ENCODE measurements around the gene DDX50. TPM values are rescaled to one million over a fixed set of nuclear protein-coding genes. Genes with fewer than 3 reads are reported as not detected.

Gene DDX50
- total RNA-seq, 1 donor from 2014 or later, result 40.7 TPM

GRCh38 chr10:68981074-68981473, 80.0 kb downstream of the DDX50 start:
- intact Hi-C loops (cut with DNase I), result no loop called here
- H3K27ac ChIP-seq, result no peak overlapping the region
- H3K27me3 ChIP-seq, result no peaks in the 10 kb centered on the region
- TF ChIP-seq CTCF (IDR thresholded peaks at IDR 0.05), result no peak
- H3K9me3 ChIP-seq, result no peaks in the 10 kb centered on the region
- H3K4me3 ChIP-seq, result no peak overlapping the region
- peaks cover 48 to 72% of the 10 kb centered on the region in 2 donors for H3K36me3 ChIP-seq
- no peaks in the 10 kb centered on the region for H3K4me1 ChIP-seq
- no peak for DNase-seq (ENCODE audit: low spot score in 2 of 2)

GRCh38 chr10:68982389-68982788, 81.3 kb downstream of the DDX50 start:
- H3K4me1 ChIP-seq, result no peaks in the 10 kb centered on the region
- no peak for DNase-seq (ENCODE audit: low spot score in 2 of 2)
- intact Hi-C loops (cut with DNase I), result no loop called here
- TF ChIP-seq CTCF (IDR thresholded peaks at IDR 0.05), result no peak
- no peak overlapping the region for H3K4me3 ChIP-seq
- peaks cover 42 to 59% of the 10 kb centered on the region in 2 donors for H3K36me3 ChIP-seq
- H3K9me3 ChIP-seq, result no peaks in the 10 kb centered on the region
- no peak overlapping the region for H3K27ac ChIP-seq
- no peaks in the 10 kb centered on the region for H3K27me3 ChIP-seq

GRCh38 chr10:68987611-68988010, 86.5 kb downstream of the DDX50 start:
- peak overlapping the region in 1 of 2 donors; percentile 85 for H3K4me3 ChIP-seq
- peaks cover 4 to 29% of the 10 kb centered on the region in 2 donors for H3K36me3 ChIP-seq
- H3K4me1 ChIP-seq, result peaks cover 3 to 24% of the 10 kb centered on the region in 2 donors
- H3K9me3 ChIP-seq, result no peaks in the 10 kb centered on the region
- H3K27ac ChIP-seq, result no peak overlapping the region
- DNase-seq (ENCODE audit: low spot score in 2 of 2), result no peak
- no peak for TF ChIP-seq CTCF (IDR thresholded peaks at IDR 0.05)
- H3K27me3 ChIP-seq, result no peaks in the 10 kb centered on the region
- intact Hi-C loops (cut with DNase I), result loop anchor here (1.0 to 5.0 kb wide), 5 partner anchors 31 to 190 kb away; partner anchors contain the start of genes DDX21 and DDX50

GRCh38 chr10:68988530-68989316, 87.6 kb downstream of the DDX50 start, which contains the start of gene KIFBP:
Gene KIFBP, plus strand, starts transcription at chr10:68988803. Its CDS starts 30 bp downstream, at chr10:68988833.
- peak; percentile 28 to 61 (median 56) for TF ChIP-seq CTCF (IDR thresholded peaks at IDR 0.05)
- peaks cover 2 to 19% of the 10 kb centered on the region in 2 donors for H3K36me3 ChIP-seq
- peak within 1 kb of the TSS; percentile 85 to 88 for H3K27ac ChIP-seq
- peaks cover 5 to 36% of the 10 kb centered on the region in 2 donors for H3K4me1 ChIP-seq
- H3K9me3 ChIP-seq, result no peaks in the 10 kb centered on the region
- peak; percentile 89 to 98 for DNase-seq (ENCODE audit: low spot score in 2 of 2)
- intact Hi-C loops (cut with DNase I), result loop anchor here (1.0 to 5.0 kb wide), 6 partner anchors 32 to 189 kb away; partner anchors contain the start of genes DDX21 and DDX50
- no peaks in the 10 kb centered on the region for H3K27me3 ChIP-seq
- H3K4me3 ChIP-seq, result peak within 1 kb of the TSS; percentile 71 to 85

GRCh38 chr10:68989317-68989990, 88.3 kb downstream of the DDX50 start:
- Histone ChIP-seq H3K9me3 (no peaks in the 10 kb centered on the region), H3K4me1 (peaks cover 5 to 39% of the 10 kb centered on the region in 2 donors), H3K27ac (peak overlapping the region; percentile 85 to 88), H3K36me3 (peaks cover 0 to 12% of the 10 kb centered on the region in 2 donors), H3K27me3 (no peaks in the 10 kb centered on the region), H3K4me3 (peak overlapping the region; percentile 71 to 85)
- intact Hi-C loops (cut with DNase I), result loop anchor here (1.0 to 5.0 kb wide), 5 partner anchors 33 to 188 kb away; partner anchors contain the start of genes DDX21 and DDX50
- TF ChIP-seq CTCF (IDR thresholded peaks at IDR 0.05), result no peak
- no peak for DNase-seq (ENCODE audit: low spot score in 2 of 2)
